BJ (cell line): ENCODE results near the gene ANTKMT. TPM values are rescaled to one million over a fixed set of nuclear protein-coding genes. Genes with fewer than 3 reads are reported as not detected.

ENCODE experiments used
- CTCF ChIA-PET: fragments of 350-600 bp; formaldehyde crosslinking; extraction: SDS; loops from one replicate; lab custom pipeline; 2021; ENCODE audit warnings: antibody characterized with exemption, inconsistent platforms; lab: Yijun Ruan, JAX
- POLR2A ChIA-PET: fragments of 300-600 bp; sonication (Branson Sonifier 250); formaldehyde crosslinking; extraction: SDS; loops from one replicate; lab custom pipeline; 2021; ENCODE audit warnings: antibody characterized with exemption; lab: Charles Lee
- DNase-seq: peaks from one replicate; pipeline ENCODE4 v3.0.0-alpha.2; 2011; ENCODE audit warnings: low read depth
- H3K27me3 ChIP-seq: 2 replicates; pipeline ENCODE4 v1.6.0; 2011; ENCODE audit warnings: low read length; ENCODE audit not compliant: control insufficient read depth, insufficient read depth
- H3K36me3 ChIP-seq: 2 replicates; pipeline ENCODE4 v1.5.1; 2011; ENCODE audit warnings: low read length; ENCODE audit not compliant: control insufficient read depth, insufficient read depth
- H3K4me3 ChIP-seq: 2 replicates; pipeline ENCODE4 v1.5.1; 2011; ENCODE audit warnings: low read depth, mild to moderate bottlenecking, control low read depth, low read length
- polyA plus RNA-seq: library from polyadenylated mRNA; depleted of rRNA; stranded (reverse); fragments of >200 nt; gene quantifications from 2 replicates; pipeline ENCODE4 v1.2.3, GENCODE V29; 2011
- TF ChIP-seq, protein P1 (sequence below): IDR thresholded peaks from 2 replicates; pipeline ENCODE4 v1.5.1; 2011; ENCODE audit warnings: low read depth, mild to moderate bottlenecking, control low read depth, inconsistent platforms, low read length, moderate library complexity; ENCODE audit not compliant: insufficient read depth

Gene ANTKMT
- polyA plus RNA-seq, 1 experiment = 10.7 TPM

GRCh38 chr16:727291-727977 is 6.5 kb downstream of the ANTKMT start:
- POLR2A ChIA-PET = no interaction called here

GRCh38 chr16:728131-728889 is 7.4 kb downstream of the ANTKMT start:
- CTCF ChIA-PET = interaction anchor here (1.5 to 2.8 kb wide), 2 partner anchors 16 to 60 kb away, joined by 3 to 14 read pairs; partner anchors contain the start of gene RPUSD1
- TF ChIP-seq, protein P1, sequence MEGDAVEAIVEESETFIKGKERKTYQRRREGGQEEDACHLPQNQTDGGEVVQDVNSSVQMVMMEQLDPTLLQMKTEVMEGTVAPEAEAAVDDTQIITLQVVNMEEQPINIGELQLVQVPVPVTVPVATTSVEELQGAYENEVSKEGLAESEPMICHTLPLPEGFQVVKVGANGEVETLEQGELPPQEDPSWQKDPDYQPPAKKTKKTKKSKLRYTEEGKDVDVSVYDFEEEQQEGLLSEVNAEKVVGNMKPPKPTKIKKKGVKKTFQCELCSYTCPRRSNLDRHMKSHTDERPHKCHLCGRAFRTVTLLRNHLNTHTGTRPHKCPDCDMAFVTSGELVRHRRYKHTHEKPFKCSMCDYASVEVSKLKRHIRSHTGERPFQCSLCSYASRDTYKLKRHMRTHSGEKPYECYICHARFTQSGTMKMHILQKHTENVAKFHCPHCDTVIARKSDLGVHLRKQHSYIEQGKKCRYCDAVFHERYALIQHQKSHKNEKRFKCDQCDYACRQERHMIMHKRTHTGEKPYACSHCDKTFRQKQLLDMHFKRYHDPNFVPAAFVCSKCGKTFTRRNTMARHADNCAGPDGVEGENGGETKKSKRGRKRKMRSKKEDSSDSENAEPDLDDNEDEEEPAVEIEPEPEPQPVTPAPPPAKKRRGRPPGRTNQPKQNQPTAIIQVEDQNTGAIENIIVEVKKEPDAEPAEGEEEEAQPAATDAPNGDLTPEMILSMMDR = no peak

More at GRCh38 chr16:727291-727977, 6.5 kb downstream of the ANTKMT start:
- Histone ChIP-seq H3K27me3 (no peaks in the 10 kb centered on the region), H3K36me3 (peaks cover 7% of the 10 kb centered on the region), H3K4me3 (peak overlapping the region; percentile 66)
- no peak for DNase-seq
- TF ChIP-seq, protein P1 = no peak
- CTCF ChIA-PET = interaction anchor here (1.5 to 2.8 kb wide), 2 partner anchors 15 to 60 kb away, joined by 3 to 14 read pairs; partner anchors contain the start of gene RPUSD1

GRCh38 chr16:728890-729744 is 8.2 kb downstream of the ANTKMT start:
- H3K36me3 ChIP-seq = peaks cover 15% of the 10 kb centered on the region

More at GRCh38 chr16:728131-728889, 7.4 kb downstream of the ANTKMT start:
- Histone ChIP-seq H3K4me3 (peak overlapping the region; percentile 66), H3K36me3 (peaks cover 11% of the 10 kb centered on the region), H3K27me3 (no peaks in the 10 kb centered on the region)
- POLR2A ChIA-PET = interaction anchor here (1.0 kb wide), 1 partner anchor 13 kb away, joined by 3 read pairs; the partner anchor contains the start of gene METRN
- DNase-seq = no peak

GRCh38 chr16:729768-730665 is 9.1 kb downstream of the ANTKMT start:
- POLR2A ChIA-PET = no interaction called here
- Histone ChIP-seq H3K27me3 (no peaks in the 10 kb centered on the region), H3K36me3 (peaks cover 18% of the 10 kb centered on the region), H3K4me3 (no peak overlapping the region)
- CTCF ChIA-PET = interaction anchor here (1.1 to 2.8 kb wide), 5 partner anchors 9 to 18 kb away, joined by 3 to 14 read pairs (median 5); partner anchors contain the start of genes ANTKMT and CIAO3
- DNase-seq = no peak
- TF ChIP-seq, protein P1 = no peak

More at GRCh38 chr16:728890-729744, 8.2 kb downstream of the ANTKMT start:
- no peak for DNase-seq
- H3K4me3 ChIP-seq = peak overlapping the region; percentile 66
- CTCF ChIA-PET = interaction anchor here (1.1 to 2.8 kb wide), 3 partner anchors 10 to 17 kb away, joined by 3 to 14 read pairs (median 3); partner anchors contain the start of gene CIAO3
- TF ChIP-seq, protein P1 = no peak
- no peaks in the 10 kb centered on the region for H3K27me3 ChIP-seq
- POLR2A ChIA-PET = interaction anchor here (1.0 kb wide), 1 partner anchor 14 kb away, joined by 3 read pairs; the partner anchor contains the start of gene METRN
